HepG2 (cell line): Measurements from ENCODE around the gene ALDH4A1.

Experiments used
- POLR2AphosphoS5 ChIP-seq: IDR thresholded peaks from 2 replicates; pipeline ENCODE4 v1.6.1; 2012; ENCODE audit warnings: low read depth, low read length
- PRDM10 ChIP-seq: sonication (generic); formaldehyde crosslinking; IDR thresholded peaks from 2 replicates; pipeline ENCODE4 v1.4.0; 2020; ENCODE audit warnings: low read depth, missing genetic modification reagents
- YY1 ChIP-seq: IDR thresholded peaks from 2 replicates; pipeline ENCODE4 v1.6.1; 2011; ENCODE audit warnings: low read length, low read depth, moderate library complexity, mild to moderate bottlenecking; ENCODE audit not compliant: insufficient read depth, insufficient replicate concordance

- no peak for TF ChIP-seq YY1
- no peak for TF ChIP-seq PRDM10 (CRISPR knock-in tag)
- TF ChIP-seq POLR2AphosphoS5, result no peak
These were observed 25.4 kb upstream of the ALDH4A1 start for GRCh38 chr1:18927654-18928272.
